SK-N-SH (cell line): Measurements from ENCODE around the gene HECW1. TPM values are rescaled to one million over a fixed set of nuclear protein-coding genes. Genes with fewer than 3 reads are reported as not detected.

Source experiments
- CTCF ChIA-PET: fragments of 300-600, 350-600 bp; formaldehyde crosslinking; extraction: SDS; loops from one replicate; lab custom pipeline; 2021; lab: Yijun Ruan, JAX
- POLR2A ChIA-PET: fragments of 350-600 bp; sonication (Branson Sonifier 250); formaldehyde crosslinking; extraction: SDS; loops from one replicate; lab custom pipeline; 2020; ENCODE audit warnings: antibody characterized with exemption, inconsistent platforms; lab: Yijun Ruan, JAX
- DNase-seq: peaks from one replicate; pipeline ENCODE4 v3.0.0; 2012
- H2AFZ ChIP-seq: fragments of 200-600 bp; sonication (generic); 2 replicates; pipeline ENCODE4 v1.8.1; 2016; ENCODE audit warnings: antibody characterized with exemption, mild to moderate bottlenecking, low read depth
- H3F3A ChIP-seq: fragments of 200-600 bp; sonication (generic); replicated peaks from 2 replicates; pipeline ENCODE3; 2016; ENCODE audit warnings: antibody characterized with exemption, mild to moderate bottlenecking; ENCODE audit not compliant: insufficient read depth
- H3K27ac ChIP-seq, 2 experiments: fragments of 200-500 bp in 1 of 2; fragments of 200-600 bp in 1 of 2; sonication (Bioruptor generic) in 1 of 2; sonication (generic), shearing (Covaris generic) in 1 of 2; 2 replicates each; pipeline versions ENCODE4 v1.5.1 to v1.6.1; 2014 to 2016; ENCODE audit warnings: low read depth in 2 of 2, inconsistent platforms in 1 of 2, low read length in 1 of 2, mild to moderate bottlenecking in 1 of 2, mixed read lengths in 1 of 2
- H3K27me3 ChIP-seq: fragments of 200-600 bp; sonication (generic), shearing (Covaris generic); 2 replicates; pipeline ENCODE4 v1.6.1; 2016; ENCODE audit warnings: mixed run types; ENCODE audit not compliant: insufficient read depth
- H3K36me3 ChIP-seq, 2 experiments: fragments of 200-500 bp in 1 of 2; fragments of 200-600 bp in 1 of 2; sonication (Bioruptor generic) in 1 of 2; sonication (generic) in 1 of 2; replicated peaks in 1 of 2; 2 replicates each; pipeline versions ENCODE3 to v1.5.1; 2014 to 2016; ENCODE audit warnings: low read length in 1 of 2, mild to moderate bottlenecking in 1 of 2; ENCODE audit not compliant: insufficient read depth in 2 of 2, control insufficient read depth in 1 of 2
- H3K4me1 ChIP-seq, 2 experiments: fragments of 200-500 bp in 1 of 2; fragments of 200-600 bp in 1 of 2; sonication (Bioruptor generic) in 1 of 2; sonication (generic), shearing (Covaris generic) in 1 of 2; 2 replicates each; pipeline versions ENCODE4 v1.5.1 to v1.6.1; 2014 to 2016; ENCODE audit warnings: low read depth in 1 of 2, low read length in 1 of 2, mixed run types in 1 of 2; ENCODE audit not compliant: insufficient read depth in 2 of 2, control insufficient read depth in 1 of 2
- H3K4me2 ChIP-seq: fragments of 200-600 bp; sonication (generic), shearing (Covaris generic); 2 replicates; pipeline ENCODE4 v1.6.1; 2017; ENCODE audit warnings: mixed run types
- H3K4me3 ChIP-seq, 2 experiments: fragments of 200-500 bp in 1 of 2; fragments of 200-600 bp in 1 of 2; sonication (Bioruptor generic) in 1 of 2; sonication (generic), shearing (Covaris generic) in 1 of 2; 2 replicates each; pipeline versions ENCODE4 v1.5.1 to v1.8.1; 2014 to 2016; ENCODE audit warnings: low read depth in 2 of 2, inconsistent platforms in 1 of 2, low read length in 1 of 2, mild to moderate bottlenecking in 1 of 2, mixed read lengths in 1 of 2, moderate library complexity in 1 of 2
- H3K79me2 ChIP-seq: fragments of 200-600 bp; sonication (generic); 2 replicates; pipeline ENCODE4 v1.8.1; 2017; ENCODE audit warnings: mild to moderate bottlenecking; ENCODE audit not compliant: insufficient read depth
- H3K9ac ChIP-seq: fragments of 200-600 bp; sonication (generic); 2 replicates; pipeline ENCODE4 v1.6.1; 2017; ENCODE audit warnings: mixed run types
- H3K9me2 ChIP-seq: fragments of 200-600 bp; sonication (generic); 2 replicates; pipeline ENCODE4 v1.6.1; 2017; ENCODE audit warnings: mixed run types
- H3K9me3 ChIP-seq: fragments of 200-600 bp; sonication (generic); 2 replicates; pipeline ENCODE4 v1.6.1; 2017; ENCODE audit warnings: mixed run types, mild to moderate bottlenecking, moderate library complexity
- H4K20me1 ChIP-seq: fragments of 200-600 bp; sonication (generic); 2 replicates; pipeline ENCODE4 v1.6.1; 2017; ENCODE audit warnings: mild to moderate bottlenecking, mixed run types; ENCODE audit not compliant: insufficient read depth
- EZH2phosphoT487 ChIP-seq: fragments of 200-600 bp; sonication (generic); IDR thresholded peaks from 2 replicates; pipeline ENCODE4 v1.6.1; 2017; ENCODE audit warnings: low read depth, mixed run types, mild to moderate bottlenecking, antibody characterized with exemption, moderate library complexity, borderline replicate concordance
- FOSL2 ChIP-seq: IDR thresholded peaks from 2 replicates; pipeline ENCODE4 v1.4.0; 2012; ENCODE audit warnings: low read depth, mild to moderate bottlenecking, moderate library complexity, borderline replicate concordance
- FOXM1 ChIP-seq: IDR thresholded peaks from 2 replicates; pipeline ENCODE4 v1.4.0; 2012; ENCODE audit warnings: low read depth, mild to moderate bottlenecking
- GATA2 ChIP-seq: sonication (generic); formaldehyde crosslinking; IDR thresholded peaks from 2 replicates; pipeline ENCODE4 v1.5.0; 2020; ENCODE audit warnings: mild to moderate bottlenecking, missing genetic modification reagents
- MXI1 ChIP-seq: IDR thresholded peaks from 2 replicates; pipeline ENCODE4 v1.6.1; 2012; ENCODE audit warnings: mild to moderate bottlenecking, low read depth, low read length, improper control_type of control experiment
- POLR2AphosphoS5 ChIP-seq: IDR thresholded peaks from 2 replicates; pipeline ENCODE4 v1.6.1; 2012; ENCODE audit warnings: low read depth, low read length
- RAD21 ChIP-seq: IDR thresholded peaks from 2 replicates; pipeline ENCODE4 v1.6.1; 2012; ENCODE audit warnings: mild to moderate bottlenecking, low read length
- RFX5 ChIP-seq: IDR thresholded peaks from 2 replicates; pipeline ENCODE4 v1.6.1; 2012; ENCODE audit warnings: mild to moderate bottlenecking, improper control_type of control experiment, low read length
- SIN3A ChIP-seq: IDR thresholded peaks from 2 replicates; pipeline ENCODE4 v1.6.1; 2012; ENCODE audit warnings: low read depth, mild to moderate bottlenecking, low read length, moderate library complexity, borderline replicate concordance
- TEAD4 ChIP-seq: IDR thresholded peaks from 2 replicates; pipeline ENCODE4 v1.4.0; 2012; ENCODE audit warnings: mild to moderate bottlenecking, borderline replicate concordance; ENCODE audit not compliant: insufficient read depth
- YY1 ChIP-seq: IDR thresholded peaks from 2 replicates; pipeline ENCODE4 v1.4.0; 2012; ENCODE audit warnings: low read depth, mild to moderate bottlenecking
- WGBS: methylation state at CpG from one replicate; pipeline ENCODE4 v1.1.6; 2017; ENCODE audit warnings: low lambda C conversion rate; 5-methylcytosine and 5-hydroxymethylcytosine counted together
- polyA plus RNA-seq, 3 experiments: library from polyadenylated mRNA; depleted of rRNA; stranded (reverse); fragments of >200 nt; gene quantifications; 2 replicates each; pipeline ENCODE4 v1.2.3, GENCODE V29; 2012
- TF ChIP-seq, protein P1 (sequence below): fragments of 200-600 bp; sonication (generic); IDR thresholded peaks from 2 replicates; pipeline ENCODE4 v1.6.1; 2017; ENCODE audit warnings: antibody characterized with exemption, mild to moderate bottlenecking, moderate library complexity
- TF ChIP-seq, protein P2 (sequence below): IDR thresholded peaks from 2 replicates; pipeline ENCODE4 v1.6.1; 2012; ENCODE audit warnings: mild to moderate bottlenecking, low read depth, low read length, moderate library complexity
- TF ChIP-seq, protein P3 (sequence below): IDR thresholded peaks from 2 replicates; pipeline ENCODE4 v1.4.0; 2012; ENCODE audit warnings: low read depth, borderline replicate concordance
- TF ChIP-seq, protein P4 (sequence below): IDR thresholded peaks from 2 replicates; pipeline ENCODE4 v1.4.0; 2012; ENCODE audit warnings: low read depth, borderline replicate concordance

The HECW1 gene
- polyA plus RNA-seq, 1 of the 3 experiments (the other 2 are of a cell fraction) = not detected

DNA sequence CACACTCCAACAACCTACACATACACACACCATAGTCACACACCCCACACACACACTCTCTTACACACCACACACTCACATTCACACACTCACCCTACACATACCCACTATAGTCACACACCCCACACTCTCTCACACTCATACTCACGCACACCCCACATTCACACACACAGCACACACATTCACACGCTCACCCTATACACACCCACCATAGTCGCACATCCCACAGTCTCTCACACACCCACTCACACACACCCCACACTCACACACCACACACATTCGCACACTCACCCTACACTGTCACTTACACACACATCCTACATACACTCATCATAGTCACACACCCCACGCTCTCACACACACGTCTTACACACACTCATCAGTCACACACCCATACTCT is 85.6 kb downstream of the HECW1 start:
- WGBS = 70% methylated on average over 6 of the region's 6 CpGs
- ChIA-PET POLR2A (no interaction called here), CTCF (no interaction called here)
- Histone ChIP-seq H2AFZ (no peak overlapping the region), H3K36me3 (no peaks in the 10 kb centered on the region), H3K27ac (no peak overlapping the region), H3F3A (no peaks in the 10 kb centered on the region), H3K4me1 (peaks cover 0 to 13% of the 10 kb centered on the region in 2 experiments; a peak in 1 of 4 replicates), H3K9ac (no peak overlapping the region), H3K9me3 (no peaks in the 10 kb centered on the region), H3K79me2 (no peaks in the 10 kb centered on the region), H3K9me2 (no peaks in the 10 kb centered on the region), H3K27me3 (peaks cover 55% of the 10 kb centered on the region), H3K4me3 (no peak overlapping the region), H3K4me2 (no peak overlapping the region), H4K20me1 (no peaks in the 10 kb centered on the region)
- no peak for TF ChIP-seq SIN3A
- TF ChIP-seq, protein P1, sequence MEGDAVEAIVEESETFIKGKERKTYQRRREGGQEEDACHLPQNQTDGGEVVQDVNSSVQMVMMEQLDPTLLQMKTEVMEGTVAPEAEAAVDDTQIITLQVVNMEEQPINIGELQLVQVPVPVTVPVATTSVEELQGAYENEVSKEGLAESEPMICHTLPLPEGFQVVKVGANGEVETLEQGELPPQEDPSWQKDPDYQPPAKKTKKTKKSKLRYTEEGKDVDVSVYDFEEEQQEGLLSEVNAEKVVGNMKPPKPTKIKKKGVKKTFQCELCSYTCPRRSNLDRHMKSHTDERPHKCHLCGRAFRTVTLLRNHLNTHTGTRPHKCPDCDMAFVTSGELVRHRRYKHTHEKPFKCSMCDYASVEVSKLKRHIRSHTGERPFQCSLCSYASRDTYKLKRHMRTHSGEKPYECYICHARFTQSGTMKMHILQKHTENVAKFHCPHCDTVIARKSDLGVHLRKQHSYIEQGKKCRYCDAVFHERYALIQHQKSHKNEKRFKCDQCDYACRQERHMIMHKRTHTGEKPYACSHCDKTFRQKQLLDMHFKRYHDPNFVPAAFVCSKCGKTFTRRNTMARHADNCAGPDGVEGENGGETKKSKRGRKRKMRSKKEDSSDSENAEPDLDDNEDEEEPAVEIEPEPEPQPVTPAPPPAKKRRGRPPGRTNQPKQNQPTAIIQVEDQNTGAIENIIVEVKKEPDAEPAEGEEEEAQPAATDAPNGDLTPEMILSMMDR = no peak
- TF ChIP-seq, protein P2, sequence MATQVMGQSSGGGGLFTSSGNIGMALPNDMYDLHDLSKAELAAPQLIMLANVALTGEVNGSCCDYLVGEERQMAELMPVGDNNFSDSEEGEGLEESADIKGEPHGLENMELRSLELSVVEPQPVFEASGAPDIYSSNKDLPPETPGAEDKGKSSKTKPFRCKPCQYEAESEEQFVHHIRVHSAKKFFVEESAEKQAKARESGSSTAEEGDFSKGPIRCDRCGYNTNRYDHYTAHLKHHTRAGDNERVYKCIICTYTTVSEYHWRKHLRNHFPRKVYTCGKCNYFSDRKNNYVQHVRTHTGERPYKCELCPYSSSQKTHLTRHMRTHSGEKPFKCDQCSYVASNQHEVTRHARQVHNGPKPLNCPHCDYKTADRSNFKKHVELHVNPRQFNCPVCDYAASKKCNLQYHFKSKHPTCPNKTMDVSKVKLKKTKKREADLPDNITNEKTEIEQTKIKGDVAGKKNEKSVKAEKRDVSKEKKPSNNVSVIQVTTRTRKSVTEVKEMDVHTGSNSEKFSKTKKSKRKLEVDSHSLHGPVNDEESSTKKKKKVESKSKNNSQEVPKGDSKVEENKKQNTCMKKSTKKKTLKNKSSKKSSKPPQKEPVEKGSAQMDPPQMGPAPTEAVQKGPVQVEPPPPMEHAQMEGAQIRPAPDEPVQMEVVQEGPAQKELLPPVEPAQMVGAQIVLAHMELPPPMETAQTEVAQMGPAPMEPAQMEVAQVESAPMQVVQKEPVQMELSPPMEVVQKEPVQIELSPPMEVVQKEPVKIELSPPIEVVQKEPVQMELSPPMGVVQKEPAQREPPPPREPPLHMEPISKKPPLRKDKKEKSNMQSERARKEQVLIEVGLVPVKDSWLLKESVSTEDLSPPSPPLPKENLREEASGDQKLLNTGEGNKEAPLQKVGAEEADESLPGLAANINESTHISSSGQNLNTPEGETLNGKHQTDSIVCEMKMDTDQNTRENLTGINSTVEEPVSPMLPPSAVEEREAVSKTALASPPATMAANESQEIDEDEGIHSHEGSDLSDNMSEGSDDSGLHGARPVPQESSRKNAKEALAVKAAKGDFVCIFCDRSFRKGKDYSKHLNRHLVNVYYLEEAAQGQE = no peak
- no peak for DNase-seq

DNA sequence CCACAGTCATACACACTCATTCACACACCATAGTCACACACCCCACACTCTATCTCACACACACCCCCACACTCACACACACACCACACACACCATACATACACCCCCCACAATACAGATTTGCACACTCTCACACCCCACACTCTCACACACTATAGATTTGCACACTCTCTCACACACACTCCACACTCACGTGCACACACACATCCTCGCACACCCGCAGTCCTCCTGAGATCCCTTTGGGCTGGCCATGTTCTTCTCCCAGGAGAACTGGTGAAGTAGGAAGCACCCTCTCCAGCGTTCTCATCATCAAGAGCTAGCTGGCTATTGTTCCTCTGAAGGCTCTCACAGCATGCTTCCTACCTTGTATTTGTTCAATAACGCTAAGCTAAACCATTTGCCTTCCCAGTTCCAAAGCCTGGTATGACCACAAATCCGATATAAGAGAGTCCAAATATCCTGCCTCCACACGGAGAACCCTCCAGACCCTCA is 86.2 kb downstream of the HECW1 start:
- Histone ChIP-seq H4K20me1 (no peaks in the 10 kb centered on the region), H3F3A (no peaks in the 10 kb centered on the region), H3K4me2 (no peak overlapping the region), H3K9ac (no peak overlapping the region), H2AFZ (no peak overlapping the region), H3K36me3 (no peaks in the 10 kb centered on the region), H3K27me3 (peaks cover 52% of the 10 kb centered on the region), H3K79me2 (no peaks in the 10 kb centered on the region), H3K4me3 (no peak overlapping the region), H3K9me2 (no peaks in the 10 kb centered on the region), H3K4me1 (peaks cover 0 to 13% of the 10 kb centered on the region in 2 experiments; a peak in 1 of 4 replicates), H3K27ac (no peak overlapping the region), H3K9me3 (no peaks in the 10 kb centered on the region)
- ChIA-PET POLR2A (no interaction called here), CTCF (interaction anchor here (0.6 kb wide), 1 partner anchor 16 kb away, joined by 3 read pairs; no protein-coding TSS in a partner anchor)
- 48% methylated on average over 7 of the region's 7 CpGs for WGBS
- no peak for TF ChIP-seq GATA2
- TF ChIP-seq YY1 = no peak
- TF ChIP-seq, protein P3, sequence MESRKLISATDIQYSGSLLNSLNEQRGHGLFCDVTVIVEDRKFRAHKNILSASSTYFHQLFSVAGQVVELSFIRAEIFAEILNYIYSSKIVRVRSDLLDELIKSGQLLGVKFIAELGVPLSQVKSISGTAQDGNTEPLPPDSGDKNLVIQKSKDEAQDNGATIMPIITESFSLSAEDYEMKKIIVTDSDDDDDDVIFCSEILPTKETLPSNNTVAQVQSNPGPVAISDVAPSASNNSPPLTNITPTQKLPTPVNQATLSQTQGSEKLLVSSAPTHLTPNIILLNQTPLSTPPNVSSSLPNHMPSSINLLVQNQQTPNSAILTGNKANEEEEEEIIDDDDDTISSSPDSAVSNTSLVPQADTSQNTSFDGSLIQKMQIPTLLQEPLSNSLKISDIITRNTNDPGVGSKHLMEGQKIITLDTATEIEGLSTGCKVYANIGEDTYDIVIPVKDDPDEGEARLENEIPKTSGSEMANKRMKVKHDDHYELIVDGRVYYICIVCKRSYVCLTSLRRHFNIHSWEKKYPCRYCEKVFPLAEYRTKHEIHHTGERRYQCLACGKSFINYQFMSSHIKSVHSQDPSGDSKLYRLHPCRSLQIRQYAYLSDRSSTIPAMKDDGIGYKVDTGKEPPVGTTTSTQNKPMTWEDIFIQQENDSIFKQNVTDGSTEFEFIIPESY = no peak
- TF ChIP-seq MXI1 = no peak
- no peak for TF ChIP-seq POLR2AphosphoS5
- TF ChIP-seq RAD21 = no peak
- TF ChIP-seq, protein P4, sequence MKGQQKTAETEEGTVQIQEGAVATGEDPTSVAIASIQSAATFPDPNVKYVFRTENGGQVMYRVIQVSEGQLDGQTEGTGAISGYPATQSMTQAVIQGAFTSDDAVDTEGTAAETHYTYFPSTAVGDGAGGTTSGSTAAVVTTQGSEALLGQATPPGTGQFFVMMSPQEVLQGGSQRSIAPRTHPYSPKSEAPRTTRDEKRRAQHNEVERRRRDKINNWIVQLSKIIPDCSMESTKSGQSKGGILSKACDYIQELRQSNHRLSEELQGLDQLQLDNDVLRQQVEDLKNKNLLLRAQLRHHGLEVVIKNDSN = no peak
- no peak for TF ChIP-seq TEAD4
- TF ChIP-seq FOXM1 = no peak
- TF ChIP-seq RFX5 = no peak
- no peak for TF ChIP-seq EZH2phosphoT487
- TF ChIP-seq FOSL2 = no peak
- DNase-seq = no peak
